Body of pancreas (tissue), 4 donors: Measurements from ENCODE around the gene SMAD5.

Experiments
- POLR2A ChIP-seq, 3 donors: fragments of 450-650 bp; IDR thresholded peaks; one replicate each; pipeline ENCODE4 v1.6.1; 2016; ENCODE audit warnings: antibody characterized with exemption in 3 of 3, mild to moderate bottlenecking in 2 of 3
- TF ChIP-seq, protein P1 (sequence below), 7 experiments: fragments of 450-650 bp in 4 of 7; fragments of 200-600 bp in 3 of 7; sonication (generic) in 3 of 7; IDR thresholded peaks; one replicate each; pipeline ENCODE4 v1.5.1; 2016 to 2019; ENCODE audit warnings: antibody characterized with exemption in 7 of 7

- TF ChIP-seq, protein P1, sequence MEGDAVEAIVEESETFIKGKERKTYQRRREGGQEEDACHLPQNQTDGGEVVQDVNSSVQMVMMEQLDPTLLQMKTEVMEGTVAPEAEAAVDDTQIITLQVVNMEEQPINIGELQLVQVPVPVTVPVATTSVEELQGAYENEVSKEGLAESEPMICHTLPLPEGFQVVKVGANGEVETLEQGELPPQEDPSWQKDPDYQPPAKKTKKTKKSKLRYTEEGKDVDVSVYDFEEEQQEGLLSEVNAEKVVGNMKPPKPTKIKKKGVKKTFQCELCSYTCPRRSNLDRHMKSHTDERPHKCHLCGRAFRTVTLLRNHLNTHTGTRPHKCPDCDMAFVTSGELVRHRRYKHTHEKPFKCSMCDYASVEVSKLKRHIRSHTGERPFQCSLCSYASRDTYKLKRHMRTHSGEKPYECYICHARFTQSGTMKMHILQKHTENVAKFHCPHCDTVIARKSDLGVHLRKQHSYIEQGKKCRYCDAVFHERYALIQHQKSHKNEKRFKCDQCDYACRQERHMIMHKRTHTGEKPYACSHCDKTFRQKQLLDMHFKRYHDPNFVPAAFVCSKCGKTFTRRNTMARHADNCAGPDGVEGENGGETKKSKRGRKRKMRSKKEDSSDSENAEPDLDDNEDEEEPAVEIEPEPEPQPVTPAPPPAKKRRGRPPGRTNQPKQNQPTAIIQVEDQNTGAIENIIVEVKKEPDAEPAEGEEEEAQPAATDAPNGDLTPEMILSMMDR (IDR thresholded peaks at IDR 0.05), result no peak
- TF ChIP-seq POLR2A (IDR thresholded peaks at IDR 0.05), result no peak
Observed at GRCh38 chr5:136211282-136212040, 78.8 kb downstream of the SMAD5 start.
